Esophagus muscularis mucosa (tissue), 4 donors: ENCODE measurements around the gene XPO6. TPM values are rescaled to one million over a fixed set of nuclear protein-coding genes. Genes with fewer than 3 reads are reported as not detected.
A peak's percentile ranks its signal among the peaks of the same experiment; 100 is the strongest.

Experiments used
- DNase-seq: peaks from one replicate; pipeline ENCODE4 v3.0.0-alpha.2; 2017; ENCODE audit errors: extremely low spot score
- H3K27ac ChIP-seq, 4 donors: fragments of 200-600 bp; sonication (generic); replicated peaks in 1 of 4; 1 replicate in 3 of 4; 2 replicates in 1 of 4; pipeline ENCODE4 v1.5.1; 2016 to 2019; ENCODE audit warnings: mild to moderate bottlenecking in 1 of 4
- H3K27me3 ChIP-seq, 4 donors: fragments of 200-600 bp; sonication (generic); one replicate each; pipeline versions ENCODE4 v1.5.1 to v1.6.0; 2016 to 2019
- H3K36me3 ChIP-seq, 4 donors: fragments of 200-600 bp; sonication (generic); one replicate each; pipeline ENCODE4 v1.5.1; 2016 to 2019
- H3K4me1 ChIP-seq, 4 donors: fragments of 200-600 bp; sonication (generic); one replicate each; pipeline ENCODE4 v1.5.1; 2016 to 2019
- H3K4me3 ChIP-seq, 4 donors: fragments of 200-600 bp; sonication (generic); 1 replicate in 2 of 4; 2 replicates in 2 of 4; pipeline ENCODE4 v1.5.1; 2016 to 2019; ENCODE audit warnings: mild to moderate bottlenecking in 4 of 4, moderate library complexity in 1 of 4
- H3K9me3 ChIP-seq, 4 donors: fragments of 200-600 bp; sonication (generic); 1 replicate in 3 of 4; 2 replicates in 1 of 4; pipeline ENCODE4 v1.5.1; 2016 to 2019
- CTCF ChIP-seq, 3 experiments: fragments of 200-600 bp in 2 of 3; fragments of 450-650 bp in 1 of 3; sonication (generic) in 2 of 3; IDR thresholded peaks; one replicate each; pipeline ENCODE4 v1.5.1; 2017 to 2019; ENCODE audit warnings: antibody characterized with exemption in 3 of 3, mild to moderate bottlenecking in 2 of 3, moderate library complexity in 1 of 3
- EP300 ChIP-seq: sonication (generic); formaldehyde crosslinking; IDR thresholded peaks from one replicate; pipeline ENCODE4 v1.6.1; 2017; ENCODE audit warnings: antibody characterized with exemption
- POLR2A ChIP-seq: fragments of 450-650 bp; IDR thresholded peaks from one replicate; pipeline ENCODE4 v1.6.1; 2017; ENCODE audit warnings: antibody characterized with exemption, moderate library complexity, mild to moderate bottlenecking, low read depth
- POLR2AphosphoS5 ChIP-seq, 2 donors: sonication (generic); formaldehyde crosslinking; IDR thresholded peaks; one replicate each; pipeline ENCODE4 v1.6.1; 2017; ENCODE audit warnings: antibody characterized with exemption in 2 of 2
- WGBS: methylation state at CpG from one replicate; pipeline ENCODE4 v1.1.5; 2018; 5-methylcytosine and 5-hydroxymethylcytosine counted together
- intact Hi-C: fragments of 100-400 bp; cut with DNase I; formaldehyde crosslinking; loops from one replicate; pipeline ENCODE4 v1.15.1; 2023
- total RNA-seq, 4 donors: library from RNA; depleted of rRNA; stranded (reverse); fragments of >200 nt; gene quantifications; one replicate each; pipeline versions ENCODE4 v1.1.0 to v1.2.1, GENCODE V29; 2016

Gene XPO6
- total RNA-seq, 4 donors from 2014 or later, result 39.0 to 68.3 (median 51.1) TPM

GRCh38 chr16:28145796-28146195, 66.0 kb downstream of the XPO6 start:
- Histone ChIP-seq H3K36me3 (peaks cover 23 to 94% (median 62%) of the 10 kb centered on the region in 4 donors), H3K4me1 (peaks cover 0 to 4% (median 0%) of the 10 kb centered on the region in 4 donors), H3K9me3 (no peaks in the 10 kb centered on the region), H3K4me3 (no peak overlapping the region), H3K27ac (no peak overlapping the region), H3K27me3 (no peaks in the 10 kb centered on the region)
- intact Hi-C loops, result no loop called here
- WGBS, result 81% methylated on average over 2 of the region's 2 CpGs
- DNase-seq, result no peak
- TF ChIP-seq EP300 (no peak), CTCF (IDR thresholded peaks at IDR 0.05) (no peak), POLR2AphosphoS5 (IDR thresholded peaks at IDR 0.05) (no peak), POLR2A (no peak)

DNA sequence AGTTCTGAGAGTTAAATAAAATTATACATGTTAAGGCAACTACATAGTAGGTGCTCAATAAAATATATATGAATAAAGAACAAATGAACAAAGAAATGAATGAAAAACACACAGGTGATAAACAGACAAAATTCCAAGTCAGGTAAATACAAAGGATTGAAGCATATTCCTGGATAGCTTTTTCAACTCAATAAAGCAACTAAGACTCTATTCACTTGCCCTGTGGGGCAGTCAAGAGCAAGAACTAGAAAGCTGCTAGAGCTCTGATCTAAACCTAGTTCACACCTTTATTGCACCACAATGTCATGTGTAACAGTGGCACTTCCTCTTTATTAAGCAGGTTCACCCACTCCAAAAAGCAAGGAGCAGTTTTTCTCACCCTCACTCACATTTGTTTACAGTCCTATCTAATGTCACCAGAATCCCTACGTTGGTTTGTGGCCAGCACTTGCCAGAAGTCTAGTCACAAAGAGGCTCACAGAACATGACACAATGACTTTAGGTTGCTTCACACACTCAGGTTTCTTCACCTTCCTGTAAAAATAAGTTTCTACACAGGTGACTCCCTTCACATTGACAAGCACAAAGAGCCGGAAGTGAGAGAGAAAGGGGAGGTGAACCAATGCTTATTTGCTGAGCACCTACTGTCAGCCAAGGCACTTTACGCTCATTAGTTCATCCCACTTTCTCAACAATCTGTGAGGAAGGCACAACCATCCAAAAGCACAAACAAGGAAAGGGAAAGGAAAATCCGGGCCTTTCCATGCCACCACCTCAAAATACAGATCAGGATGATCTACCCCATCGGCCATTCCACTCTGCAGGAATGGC, 70.8 kb downstream of the XPO6 start:
- Histone ChIP-seq H3K4me1 (peaks cover 0 to 4% (median 0%) of the 10 kb centered on the region in 4 donors), H3K27ac (peak overlapping the region in 2 of 4 donors; percentile 10 to 15), H3K36me3 (peaks cover 3 to 59% (median 37%) of the 10 kb centered on the region in 4 donors), H3K9me3 (no peaks in the 10 kb centered on the region), H3K4me3 (no peak overlapping the region), H3K27me3 (no peaks in the 10 kb centered on the region)
- WGBS, result 76% methylated on average over 5 of the region's 5 CpGs
- intact Hi-C loops, result no loop called here
- no peak for DNase-seq
- no peak for TF ChIP-seq POLR2AphosphoS5 (IDR thresholded peaks at IDR 0.05)
- TF ChIP-seq CTCF (IDR thresholded peaks at IDR 0.05), result no peak
- no peak for TF ChIP-seq EP300
- TF ChIP-seq POLR2A, result no peak

DNA sequence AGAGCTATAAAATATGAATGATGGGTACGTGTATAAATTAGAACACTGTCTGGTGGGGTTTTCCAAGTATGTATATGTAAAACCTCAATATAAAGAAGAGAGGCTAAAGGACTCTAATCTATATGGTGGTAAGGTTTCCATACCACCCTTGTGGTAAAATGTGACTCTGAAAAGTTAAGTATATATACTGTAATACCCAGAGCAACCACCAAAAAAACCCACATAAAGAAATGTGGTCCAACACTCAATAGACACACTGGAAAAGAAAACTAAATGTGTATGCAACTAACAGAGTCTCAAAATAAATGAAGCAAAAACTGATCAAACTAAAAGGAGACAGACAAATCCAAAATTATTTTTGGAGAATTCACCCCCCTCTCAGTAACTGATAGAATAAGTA, 72.2 kb downstream of the XPO6 start:
- Histone ChIP-seq H3K9me3 (no peaks in the 10 kb centered on the region), H3K27ac (no peak overlapping the region), H3K4me3 (no peak overlapping the region), H3K36me3 (peaks cover 8 to 54% (median 43%) of the 10 kb centered on the region in 4 donors), H3K27me3 (no peaks in the 10 kb centered on the region), H3K4me1 (peaks cover 0 to 4% (median 0%) of the 10 kb centered on the region in 4 donors)
- peak in 1 of 3 experiments; percentile 6 for TF ChIP-seq CTCF (IDR thresholded peaks at IDR 0.05)
- no peak for TF ChIP-seq POLR2A
- intact Hi-C loops, result no loop called here
- WGBS, result 98% methylated on average over 1 of the region's 1 CpG
- no peak for DNase-seq

DNA sequence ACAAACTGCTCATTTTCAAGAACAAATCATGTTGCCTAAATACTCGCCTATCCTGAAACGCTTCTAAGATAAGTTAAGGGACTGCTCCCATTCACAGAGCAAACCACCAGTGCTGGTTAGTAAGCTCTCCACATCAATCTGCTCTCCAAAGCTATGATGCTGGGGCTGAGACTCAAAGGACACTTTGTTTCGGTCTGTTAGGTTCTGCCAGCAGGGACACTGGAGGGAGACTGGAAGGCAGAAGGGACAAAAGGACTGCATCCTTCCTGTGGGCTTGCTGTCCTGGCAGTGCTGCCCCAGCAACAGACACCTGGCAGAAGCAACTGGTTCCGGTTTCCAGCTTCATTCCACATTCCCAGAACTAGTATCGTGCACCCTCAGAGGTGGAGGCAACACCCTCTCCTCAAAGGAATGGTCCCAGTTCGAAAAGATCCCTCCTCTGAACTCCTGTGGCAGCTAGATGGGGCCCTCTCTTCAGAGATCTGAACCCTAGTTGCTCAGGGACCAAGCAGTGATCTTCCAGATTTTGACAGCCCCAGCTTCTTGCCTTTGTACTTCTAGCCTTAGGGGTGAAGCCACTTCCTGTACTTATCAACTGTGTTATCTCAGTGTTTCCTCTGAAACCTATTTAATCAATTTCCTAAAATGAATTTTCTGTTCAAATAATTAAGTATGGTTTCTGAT, 74.9 kb downstream of the XPO6 start:
- H3K4me1 ChIP-seq, result peaks cover 0 to 4% (median under 1%) of the 10 kb centered on the region in 4 donors
- 98% methylated on average over 3 of the region's 6 CpGs for WGBS
- H3K27me3 ChIP-seq, result no peaks in the 10 kb centered on the region
- H3K36me3 ChIP-seq, result peaks cover 28 to 64% (median 51%) of the 10 kb centered on the region in 4 donors
- no peak overlapping the region for H3K4me3 ChIP-seq
- no peak overlapping the region for H3K27ac ChIP-seq
- H3K9me3 ChIP-seq, result no peaks in the 10 kb centered on the region
- no peak for TF ChIP-seq POLR2A
- no peak for TF ChIP-seq CTCF (IDR thresholded peaks at IDR 0.05)
- no peak for TF ChIP-seq EP300
- TF ChIP-seq POLR2AphosphoS5 (IDR thresholded peaks at IDR 0.05), result no peak
- intact Hi-C loops, result no loop called here
- DNase-seq, result no peak
